Transverse colon (tissue), 4 donors: Measurements from ENCODE around the gene CCL4L2. TPM values are rescaled to one million over a fixed set of nuclear protein-coding genes. Genes with fewer than 3 reads are reported as not detected.
"Not testable (repeated sequence)": the region's sequence is repeated elsewhere in the genome, so short reads cannot be mapped to it uniquely, and the experiment has no call there.

Source experiments
- DNase-seq: peaks from one replicate; pipeline ENCODE4 v3.0.0-alpha.2; 2019
- H3K27ac ChIP-seq, 4 donors: fragments of 200-600 bp; sonication (generic); 2 replicates each; pipeline ENCODE4 v1.5.1; 2016 to 2018; ENCODE audit warnings: inconsistent platforms in 4 of 4
- H3K27me3 ChIP-seq: fragments of 200-600 bp; sonication (generic); 2 replicates; pipeline ENCODE4 v1.5.1; 2017; ENCODE audit warnings: inconsistent platforms
- H3K36me3 ChIP-seq, 4 donors: fragments of 200-600 bp; sonication (generic); 2 replicates each; pipeline ENCODE4 v1.5.1; 2017 to 2019; ENCODE audit warnings: inconsistent platforms in 4 of 4
- H3K4me1 ChIP-seq, 4 donors: fragments of 200-600 bp; sonication (generic); 2 replicates each; pipeline ENCODE4 v1.5.1; 2017 to 2020; ENCODE audit warnings: inconsistent platforms in 4 of 4
- H3K4me3 ChIP-seq, 4 donors: fragments of 200-600 bp; sonication (generic); 1 replicate in 1 of 4; 2 replicates in 3 of 4; pipeline versions ENCODE4 v1.5.1 to v1.6.1; 2017 to 2019; ENCODE audit warnings: inconsistent platforms in 4 of 4
- H3K9me3 ChIP-seq, 2 donors: fragments of 200-600 bp; sonication (generic); 2 replicates each; pipeline ENCODE4 v1.5.1; 2017 to 2019; ENCODE audit warnings: inconsistent platforms in 2 of 2
- EP300 ChIP-seq: sonication (generic); formaldehyde crosslinking; IDR thresholded peaks from one replicate; pipeline ENCODE4 v1.6.1; 2017; ENCODE audit warnings: antibody characterized with exemption, low read depth
- POLR2A ChIP-seq: fragments of 450-650 bp; IDR thresholded peaks from one replicate; pipeline ENCODE4 v1.6.1; 2016; ENCODE audit warnings: antibody characterized with exemption, mild to moderate bottlenecking, moderate library complexity
- POLR2AphosphoS5 ChIP-seq, 3 donors: sonication (generic); formaldehyde crosslinking; IDR thresholded peaks; one replicate each; pipeline ENCODE4 v1.6.1; 2016; ENCODE audit warnings: antibody characterized with exemption in 3 of 3
- WGBS, 2 donors: methylation state at CpG; one replicate each; pipeline ENCODE4 v1.1.5; 2018; ENCODE audit warnings: low coverage in 1 of 2; 5-methylcytosine and 5-hydroxymethylcytosine counted together
- in situ Hi-C, 4 donors: fragments of 200-750 bp; cut with MboI; loops; one replicate each; pipeline versions ENCODE4 v1.15.0 to v1.15.1; 2017; ENCODE audit warnings: low sequenced_read_pairs in 3 of 4, low pct_ligation_motif_present in 1 of 4, low pct_unique_long_range_greater_than_20kb in 1 of 4
- intact Hi-C: fragments of 100-400 bp; cut with DNase I; formaldehyde crosslinking; loops from one replicate; pipeline ENCODE4 v1.15.1; 2023; ENCODE audit warnings: low total_unique reads
- total RNA-seq, 4 donors: library from RNA; depleted of rRNA; stranded (reverse); fragments of >200 nt; gene quantifications; one replicate each; pipeline ENCODE4 v1.1.0, GENCODE V29; 2016
- TF ChIP-seq, protein P1 (sequence below), 5 experiments: fragments of 200-600 bp in 3 of 5; fragments of 450-650 bp in 2 of 5; sonication (generic) in 3 of 5; IDR thresholded peaks; 1 replicate in 2 of 5; 2 replicates in 3 of 5; pipeline ENCODE4 v1.5.1; 2016 to 2017; ENCODE audit warnings: antibody characterized with exemption in 5 of 5, inconsistent platforms in 3 of 5, mild to moderate bottlenecking in 2 of 5, moderate library complexity in 1 of 5

CCL4L2 gene
- total RNA-seq, 4 donors from 2014 or later: 4.0 TPM; not detected in 2

DNA sequence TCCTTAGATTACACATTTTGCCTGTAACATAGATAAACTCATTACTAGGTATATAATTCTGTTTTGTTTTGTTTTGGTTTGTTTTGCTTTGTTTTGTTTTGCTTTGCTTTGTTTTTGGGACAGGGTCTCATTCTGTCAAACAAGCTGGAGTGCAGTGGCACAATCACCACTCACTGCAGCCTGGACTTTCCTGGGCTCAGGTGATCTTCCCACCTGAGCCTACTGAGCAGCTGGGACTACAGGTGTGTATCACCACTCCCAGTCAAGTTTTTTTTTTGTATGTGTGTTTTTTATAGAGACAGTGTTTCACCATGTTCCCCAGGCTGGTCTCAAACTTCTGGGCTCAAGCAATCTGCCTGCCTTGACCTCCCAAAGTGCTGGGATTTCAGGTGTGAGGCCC, 1.3 kb upstream of the CCL4L2 start:
- in situ Hi-C loops: no loop called here
- H3K27me3 ChIP-seq: no peaks in the 10 kb centered on the region

DNA sequence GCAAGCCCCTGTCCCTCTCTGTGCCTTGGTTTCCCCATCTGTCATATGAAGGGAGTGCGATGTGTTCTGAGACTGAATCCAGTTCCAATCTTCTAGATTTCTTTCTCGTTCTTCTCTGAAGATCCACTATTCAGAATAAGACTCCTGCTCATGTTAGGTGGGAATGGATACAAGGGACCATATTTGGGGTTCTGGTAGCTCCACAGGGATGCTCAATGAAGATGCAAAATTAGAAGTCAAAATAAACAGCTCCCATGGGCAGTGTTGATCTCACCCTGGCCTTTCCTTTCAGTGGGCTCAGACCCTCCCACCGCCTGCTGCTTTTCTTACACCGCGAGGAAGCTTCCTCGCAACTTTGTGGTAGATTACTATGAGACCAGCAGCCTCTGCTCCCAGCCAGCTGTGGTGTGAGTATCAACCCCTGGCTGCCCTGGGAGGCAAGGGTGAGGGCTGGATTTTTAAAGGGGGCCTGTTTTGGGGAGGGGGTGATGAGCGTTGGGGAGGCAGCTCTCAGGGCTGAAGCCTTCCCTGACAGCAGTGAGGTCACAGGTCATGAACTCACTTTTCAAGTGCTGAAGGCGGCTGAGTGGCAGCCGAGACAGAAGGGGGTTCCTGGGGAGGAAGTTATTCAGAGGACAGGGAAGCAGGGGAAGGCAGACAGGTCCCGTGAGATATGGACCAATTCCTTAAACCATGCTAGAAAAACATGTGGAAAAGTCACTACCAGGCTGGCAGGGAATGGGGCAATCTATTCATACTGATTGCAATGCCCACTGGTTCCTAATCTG, 815 bp downstream of the CCL4L2 start:
- WGBS, 2 donors: 70% methylated on average over 10 of the region's 10 CpGs; no CpG with 5 or more reads in 1 of the 2 donors
- in situ Hi-C loops, H3K9me3 ChIP-seq, H3K36me3 ChIP-seq, H3K4me1 ChIP-seq, intact Hi-C loops, H3K27me3 ChIP-seq, H3K27ac ChIP-seq, DNase-seq, H3K4me3 ChIP-seq: not testable (repeated sequence)

More for the DNA sequence above, 1.3 kb upstream of the CCL4L2 start:
- Histone ChIP-seq H3K4me3 (no peak overlapping the region), H3K27ac (no peak overlapping the region), H3K4me1 (no peaks in the 10 kb centered on the region), H3K36me3 (no peaks in the 10 kb centered on the region), H3K9me3 (no peaks in the 10 kb centered on the region)
- TF ChIP-seq POLR2A (no peak), POLR2AphosphoS5 (IDR thresholded peaks at IDR 0.05) (no peak), EP300 (no peak)
- TF ChIP-seq, protein P1, sequence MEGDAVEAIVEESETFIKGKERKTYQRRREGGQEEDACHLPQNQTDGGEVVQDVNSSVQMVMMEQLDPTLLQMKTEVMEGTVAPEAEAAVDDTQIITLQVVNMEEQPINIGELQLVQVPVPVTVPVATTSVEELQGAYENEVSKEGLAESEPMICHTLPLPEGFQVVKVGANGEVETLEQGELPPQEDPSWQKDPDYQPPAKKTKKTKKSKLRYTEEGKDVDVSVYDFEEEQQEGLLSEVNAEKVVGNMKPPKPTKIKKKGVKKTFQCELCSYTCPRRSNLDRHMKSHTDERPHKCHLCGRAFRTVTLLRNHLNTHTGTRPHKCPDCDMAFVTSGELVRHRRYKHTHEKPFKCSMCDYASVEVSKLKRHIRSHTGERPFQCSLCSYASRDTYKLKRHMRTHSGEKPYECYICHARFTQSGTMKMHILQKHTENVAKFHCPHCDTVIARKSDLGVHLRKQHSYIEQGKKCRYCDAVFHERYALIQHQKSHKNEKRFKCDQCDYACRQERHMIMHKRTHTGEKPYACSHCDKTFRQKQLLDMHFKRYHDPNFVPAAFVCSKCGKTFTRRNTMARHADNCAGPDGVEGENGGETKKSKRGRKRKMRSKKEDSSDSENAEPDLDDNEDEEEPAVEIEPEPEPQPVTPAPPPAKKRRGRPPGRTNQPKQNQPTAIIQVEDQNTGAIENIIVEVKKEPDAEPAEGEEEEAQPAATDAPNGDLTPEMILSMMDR (IDR thresholded peaks at IDR 0.05): no peak
- intact Hi-C loops: no loop called here
- DNase-seq: no peak

DNA sequence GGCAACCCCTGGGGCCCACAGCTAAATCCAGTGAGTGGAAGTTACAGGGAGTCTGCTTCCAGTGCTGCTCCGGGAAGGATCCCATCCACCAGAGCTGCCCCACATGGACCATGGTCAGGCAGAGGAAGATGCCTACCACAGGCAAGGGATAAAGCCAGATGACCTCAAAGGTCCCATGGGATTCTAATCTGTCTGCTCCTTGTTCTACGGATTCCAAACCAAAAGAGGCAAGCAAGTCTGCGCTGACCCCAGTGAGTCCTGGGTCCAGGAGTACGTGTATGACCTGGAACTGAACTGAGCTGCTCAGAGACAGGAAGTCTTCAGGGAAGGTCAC, 1.4 kb downstream of the CCL4L2 start:
- H3K4me3 ChIP-seq: no peak overlapping the region
- H3K36me3 ChIP-seq: no peaks in the 10 kb centered on the region
- DNase-seq: no peak
- no peaks in the 10 kb centered on the region for H3K27me3 ChIP-seq
- in situ Hi-C loops (no loop called here), intact Hi-C loops (no loop called here)
- 76% methylated on average over 3 of the region's 4 CpGs; no CpG with 5 or more reads in 1 of the 2 donors for WGBS, 2 donors
- no peaks in the 10 kb centered on the region for H3K9me3 ChIP-seq
- H3K4me1 ChIP-seq: no peaks in the 10 kb centered on the region
- TF ChIP-seq, protein P1 (IDR thresholded peaks at IDR 0.05): no peak
- TF ChIP-seq EP300 (no peak), POLR2A (no peak)
- no peak overlapping the region for H3K27ac ChIP-seq

DNA sequence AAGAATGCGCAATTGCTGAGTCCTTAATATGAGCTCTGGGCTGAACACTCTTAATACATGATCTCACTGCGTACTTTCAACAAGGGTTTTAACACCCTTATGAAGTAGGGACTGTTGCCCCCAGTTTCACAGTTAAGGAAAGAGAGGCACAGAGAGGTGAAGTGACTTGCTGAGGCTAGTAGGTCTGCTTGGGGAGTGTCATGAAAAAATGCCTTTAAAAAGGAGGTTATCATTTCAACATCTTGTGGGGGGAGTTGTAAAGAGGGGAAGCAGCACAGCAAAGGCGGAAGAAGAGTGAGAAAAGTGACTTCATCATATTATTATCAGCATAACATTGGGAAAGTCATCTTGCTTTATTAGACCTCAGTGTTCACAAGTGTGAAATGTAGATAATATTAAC, 2.1 kb downstream of the CCL4L2 start:
- in situ Hi-C loops: no loop called here

More for the DNA sequence above, 2.1 kb downstream of the CCL4L2 start:
- Histone ChIP-seq H3K9me3 (no peaks in the 10 kb centered on the region), H3K4me1 (no peaks in the 10 kb centered on the region), H3K27ac (no peak overlapping the region), H3K27me3 (no peaks in the 10 kb centered on the region), H3K4me3 (no peak overlapping the region), H3K36me3 (no peaks in the 10 kb centered on the region)
- DNase-seq: no peak
- 81 to 94% methylated on average over 3 of the region's 3 CpGs for WGBS, 2 donors
- intact Hi-C loops: no loop called here
- no peak for TF ChIP-seq POLR2AphosphoS5 (IDR thresholded peaks at IDR 0.05)
- no peak for TF ChIP-seq POLR2A
- TF ChIP-seq, protein P1 (IDR thresholded peaks at IDR 0.05): no peak
- TF ChIP-seq EP300: no peak
